Keratinocyte (primary cell): ENCODE results near the gene TFEC. TPM values are rescaled to one million over a fixed set of nuclear protein-coding genes. Genes with fewer than 3 reads are reported as not detected.

ENCODE experiments used
- DNase-seq: peaks from one replicate; pipeline ENCODE4 v3.0.0-alpha.2; 2011; ENCODE audit warnings: low read depth, missing footprints, low spot score
- FAIRE-seq: peaks from 2 replicates; lab custom pipeline; 2011; peaks lifted over from hg19 to GRCh38; lab: Jason Lieb, UNC
- H2AFZ ChIP-seq: 2 replicates; pipeline ENCODE4 v1.6.0; 2012; ENCODE audit warnings: low read length, control low read depth, inconsistent platforms; ENCODE audit not compliant: control insufficient read depth
- H3K27ac ChIP-seq: 2 replicates; pipeline ENCODE4 v1.5.1; 2011; ENCODE audit warnings: low read length; ENCODE audit not compliant: control insufficient read depth, insufficient read depth
- H3K27me3 ChIP-seq: 3 replicates; pipeline ENCODE4 v1.6.0; 2011; ENCODE audit warnings: low read length; ENCODE audit not compliant: control insufficient read depth, insufficient read depth; ENCODE audit errors: extremely low read depth
- H3K36me3 ChIP-seq, 2 experiments: 2 replicates in 1 of 2; 3 replicates in 1 of 2; pipeline ENCODE4 v1.5.1; 2011; ENCODE audit warnings: low read length in 2 of 2, mild to moderate bottlenecking in 1 of 2; ENCODE audit not compliant: control insufficient read depth in 2 of 2, insufficient read depth in 2 of 2; ENCODE audit errors: extremely low read depth in 1 of 2
- H3K4me1 ChIP-seq: 3 replicates; pipeline ENCODE4 v1.5.1; 2011; ENCODE audit warnings: low read length; ENCODE audit not compliant: control insufficient read depth, insufficient read depth; ENCODE audit errors: extremely low read depth
- H3K4me2 ChIP-seq: 3 replicates; pipeline ENCODE4 v1.6.0; 2011; ENCODE audit warnings: low read depth, low read length; ENCODE audit not compliant: control insufficient read depth, insufficient read depth; ENCODE audit errors: extremely low read depth
- H3K4me3 ChIP-seq, 3 experiments: fragments of 200-600 bp in 1 of 3; sonication (generic) in 1 of 3; 2 replicates in 2 of 3; 3 replicates in 1 of 3; pipeline ENCODE4 v1.5.1; 2011 to 2016; ENCODE audit warnings: low read length in 3 of 3, mild to moderate bottlenecking in 3 of 3, control low read depth in 2 of 3, inconsistent platforms in 1 of 3, low read depth in 1 of 3, mixed read lengths in 1 of 3, mixed run types in 1 of 3, moderate library complexity in 1 of 3; ENCODE audit not compliant: control insufficient read depth in 2 of 3, insufficient read depth in 2 of 3; ENCODE audit errors: extremely low read depth in 1 of 3
- H3K79me2 ChIP-seq: 2 replicates; pipeline ENCODE4 v1.6.0; 2012; ENCODE audit warnings: low read length; ENCODE audit not compliant: control insufficient read depth, insufficient read depth
- H3K9ac ChIP-seq: 3 replicates; pipeline ENCODE4 v1.6.0; 2011; ENCODE audit warnings: low read length; ENCODE audit not compliant: control insufficient read depth, insufficient read depth; ENCODE audit errors: extremely low read depth
- H3K9me1 ChIP-seq: 3 replicates; pipeline ENCODE4 v1.6.0; 2011; ENCODE audit warnings: low read length; ENCODE audit not compliant: control insufficient read depth, insufficient read depth; ENCODE audit errors: extremely low read depth
- H3K9me3 ChIP-seq: 2 replicates; pipeline ENCODE4 v1.5.1; 2012; ENCODE audit warnings: low read depth, low read length; ENCODE audit not compliant: control insufficient read depth
- H4K20me1 ChIP-seq: 3 replicates; pipeline ENCODE4 v1.6.0; 2011; ENCODE audit warnings: low read length; ENCODE audit not compliant: control insufficient read depth, insufficient read depth; ENCODE audit errors: extremely low read depth
- EZH2 ChIP-seq: IDR thresholded peaks from one replicate; pipeline ENCODE4 v1.6.1; 2012; ENCODE audit warnings: inconsistent platforms, mild to moderate bottlenecking, low read length, moderate library complexity
- dilution Hi-C: fragments of 300-500 bp; cut with MboI; formaldehyde crosslinking; loops from one replicate; pipeline ENCODE4 v1.7.0; 2020; ENCODE audit warnings: low sequenced_read_pairs; ENCODE audit not compliant: extremely low pct_ligation_motif_present
- polyA plus RNA-seq, 5 experiments: library from polyadenylated mRNA; depleted of rRNA in 3 of 5; stranded (reverse) in 3 of 5; stranded (forward) in 1 of 5; unstranded in 1 of 5; fragments of >200 nt; gene quantifications; 1 replicate in 1 of 5; 2 replicates in 3 of 5; 3 replicates in 1 of 5; pipeline versions ENCODE4 v1.2.1 to v1.2.3, GENCODE V29; 2011 to 2012; ENCODE audit warnings: missing spikeins in 2 of 5, low read depth in 1 of 5, low replicate concordance in 1 of 5
- TF ChIP-seq, protein P1 (sequence below), 3 experiments: IDR thresholded peaks in 1 of 3; conservative IDR thresholded peaks in 1 of 3; optimal IDR thresholded peaks in 1 of 3; 2 replicates in 2 of 3; 3 replicates in 1 of 3; pipeline versions ENCODE3 to v1.5.1; 2011; ENCODE audit warnings: low read length in 3 of 3, mild to moderate bottlenecking in 3 of 3, moderate library complexity in 2 of 3, control low read depth in 1 of 3, inconsistent platforms in 1 of 3; ENCODE audit not compliant: insufficient read depth in 2 of 3; ENCODE audit errors: extremely low read depth in 1 of 3

Gene TFEC
- polyA plus RNA-seq, 1 donor (not counting 4 experiments of a cell fraction or from before 2014, with no cell fraction given) = 0.08 TPM

DNA sequence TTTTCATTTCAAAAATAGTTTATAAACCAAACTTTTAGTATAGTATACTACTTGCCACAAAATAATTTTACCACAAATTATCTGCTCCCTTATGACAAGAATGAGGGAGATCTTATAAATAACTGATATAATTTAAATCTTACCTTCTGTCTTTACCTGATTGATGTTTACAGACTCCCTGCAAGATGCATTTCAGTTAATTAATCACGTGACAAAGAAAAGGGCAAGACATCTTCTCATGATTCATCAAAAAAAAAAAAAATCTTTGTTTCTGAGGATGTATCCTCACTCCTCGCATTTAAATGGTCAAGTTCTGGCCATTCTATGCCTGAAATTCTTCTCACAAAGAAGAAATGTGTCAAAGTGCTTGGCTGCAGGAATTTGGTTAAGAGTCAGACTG lies 2.3 kb upstream of the TFEC start:
- FAIRE-seq (no peak), DNase-seq (no peak)
- Histone ChIP-seq H3K79me2 (no peaks in the 10 kb centered on the region), H3K9ac (no peak overlapping the region), H3K4me2 (no peak overlapping the region), H3K9me3 (no peaks in the 10 kb centered on the region), H3K9me1 (no peaks in the 10 kb centered on the region), H3K4me3 (no peak overlapping the region), H3K27ac (no peak overlapping the region), H2AFZ (no peak overlapping the region), H3K27me3 (no peaks in the 10 kb centered on the region), H4K20me1 (no peaks in the 10 kb centered on the region), H3K4me1 (peaks cover 4% of the 10 kb centered on the region), H3K36me3 (no peaks in the 10 kb centered on the region)
- dilution Hi-C loops = no loop called here
- TF ChIP-seq, protein P1, sequence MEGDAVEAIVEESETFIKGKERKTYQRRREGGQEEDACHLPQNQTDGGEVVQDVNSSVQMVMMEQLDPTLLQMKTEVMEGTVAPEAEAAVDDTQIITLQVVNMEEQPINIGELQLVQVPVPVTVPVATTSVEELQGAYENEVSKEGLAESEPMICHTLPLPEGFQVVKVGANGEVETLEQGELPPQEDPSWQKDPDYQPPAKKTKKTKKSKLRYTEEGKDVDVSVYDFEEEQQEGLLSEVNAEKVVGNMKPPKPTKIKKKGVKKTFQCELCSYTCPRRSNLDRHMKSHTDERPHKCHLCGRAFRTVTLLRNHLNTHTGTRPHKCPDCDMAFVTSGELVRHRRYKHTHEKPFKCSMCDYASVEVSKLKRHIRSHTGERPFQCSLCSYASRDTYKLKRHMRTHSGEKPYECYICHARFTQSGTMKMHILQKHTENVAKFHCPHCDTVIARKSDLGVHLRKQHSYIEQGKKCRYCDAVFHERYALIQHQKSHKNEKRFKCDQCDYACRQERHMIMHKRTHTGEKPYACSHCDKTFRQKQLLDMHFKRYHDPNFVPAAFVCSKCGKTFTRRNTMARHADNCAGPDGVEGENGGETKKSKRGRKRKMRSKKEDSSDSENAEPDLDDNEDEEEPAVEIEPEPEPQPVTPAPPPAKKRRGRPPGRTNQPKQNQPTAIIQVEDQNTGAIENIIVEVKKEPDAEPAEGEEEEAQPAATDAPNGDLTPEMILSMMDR (optimal IDR thresholded peaks at IDR 0.05 in 1 of 3, IDR thresholded peaks at IDR 0.05 in 1 of 3, conservative IDR thresholded peaks at IDR 0.05 in 1 of 3; ENCODE audit: extremely low read depth in 1 of 3, insufficient read depth in 2 of 3, low read length in 3 of 3) = no peak
- no peak for TF ChIP-seq EZH2

DNA sequence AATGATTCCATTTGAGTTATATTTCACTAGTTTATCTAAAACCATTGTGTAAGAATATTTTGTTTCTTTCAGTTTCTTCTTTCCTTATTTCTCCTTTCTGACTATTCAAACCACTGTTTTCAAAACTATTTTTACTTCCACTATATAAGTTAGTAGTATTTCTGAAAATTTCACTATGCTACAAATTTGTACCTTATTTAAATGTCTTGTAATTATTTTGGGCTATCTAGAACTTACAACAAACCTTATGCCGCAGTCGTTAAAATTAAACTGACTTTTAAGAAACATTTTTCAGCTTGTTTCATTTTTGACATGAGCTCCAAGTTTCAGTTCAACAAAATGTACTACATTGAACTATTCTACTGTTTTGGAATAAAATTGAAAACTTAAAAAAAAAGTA lies 1.8 kb downstream of the TFEC start:
- H3K9me1 ChIP-seq = no peaks in the 10 kb centered on the region
- DNase-seq (no peak), FAIRE-seq (no peak)
- TF ChIP-seq, protein P1 (optimal IDR thresholded peaks at IDR 0.05 in 1 of 3, IDR thresholded peaks at IDR 0.05 in 1 of 3, conservative IDR thresholded peaks at IDR 0.05 in 1 of 3; ENCODE audit: extremely low read depth in 1 of 3, insufficient read depth in 2 of 3, low read length in 3 of 3) = no peak
- TF ChIP-seq EZH2 = no peak
- H3K79me2 ChIP-seq = no peaks in the 10 kb centered on the region
- H2AFZ ChIP-seq = no peak overlapping the region
- H3K4me1 ChIP-seq = peaks cover 4% of the 10 kb centered on the region
- no peak overlapping the region for H3K4me3 ChIP-seq
- H3K4me2 ChIP-seq = no peak overlapping the region
- no peak overlapping the region for H3K9ac ChIP-seq
- H3K9me3 ChIP-seq = no peaks in the 10 kb centered on the region
- dilution Hi-C loops = no loop called here
- H4K20me1 ChIP-seq = no peaks in the 10 kb centered on the region
- H3K27me3 ChIP-seq = no peaks in the 10 kb centered on the region
- no peak overlapping the region for H3K27ac ChIP-seq
- no peaks in the 10 kb centered on the region for H3K36me3 ChIP-seq
